ENCODE results near the gene RBFOX1.

GRCh38 chr16:7482596-7483290 lies 150.1 kb downstream of the RBFOX1 start:
- no peak for TF ChIP-seq POLR2A (IDR thresholded peaks at IDR 0.05)
- TF ChIP-seq, protein P1, sequence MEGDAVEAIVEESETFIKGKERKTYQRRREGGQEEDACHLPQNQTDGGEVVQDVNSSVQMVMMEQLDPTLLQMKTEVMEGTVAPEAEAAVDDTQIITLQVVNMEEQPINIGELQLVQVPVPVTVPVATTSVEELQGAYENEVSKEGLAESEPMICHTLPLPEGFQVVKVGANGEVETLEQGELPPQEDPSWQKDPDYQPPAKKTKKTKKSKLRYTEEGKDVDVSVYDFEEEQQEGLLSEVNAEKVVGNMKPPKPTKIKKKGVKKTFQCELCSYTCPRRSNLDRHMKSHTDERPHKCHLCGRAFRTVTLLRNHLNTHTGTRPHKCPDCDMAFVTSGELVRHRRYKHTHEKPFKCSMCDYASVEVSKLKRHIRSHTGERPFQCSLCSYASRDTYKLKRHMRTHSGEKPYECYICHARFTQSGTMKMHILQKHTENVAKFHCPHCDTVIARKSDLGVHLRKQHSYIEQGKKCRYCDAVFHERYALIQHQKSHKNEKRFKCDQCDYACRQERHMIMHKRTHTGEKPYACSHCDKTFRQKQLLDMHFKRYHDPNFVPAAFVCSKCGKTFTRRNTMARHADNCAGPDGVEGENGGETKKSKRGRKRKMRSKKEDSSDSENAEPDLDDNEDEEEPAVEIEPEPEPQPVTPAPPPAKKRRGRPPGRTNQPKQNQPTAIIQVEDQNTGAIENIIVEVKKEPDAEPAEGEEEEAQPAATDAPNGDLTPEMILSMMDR (IDR thresholded peaks at IDR 0.05), result no peak

All from heart left ventricle (tissue), 13 donors.